Caco-2 (cell line): ENCODE measurements around the gene GUCD1. TPM values are rescaled to one million over a fixed set of nuclear protein-coding genes. Genes with fewer than 3 reads are reported as not detected.
A peak's percentile ranks its signal among the peaks of the same experiment; 100 is the strongest.
"Not testable (repeated sequence)": the region's sequence is repeated elsewhere in the genome, so short reads cannot be mapped to it uniquely, and the experiment has no call there.

Source experiments
- BruUV-seq: library from RNA; stranded (reverse); fragments of 400-500 nt; replicated peaks from 2 replicates; lab custom pipeline; 2021; lab: Mats Ljungman, UMichigan
- CTCF ChIA-PET: fragments of 300-600 bp; sonication (Branson Sonifier 250); formaldehyde crosslinking; loops from one replicate; lab custom pipeline; 2022; ENCODE audit warnings: antibody characterized with exemption; lab: Charles Lee
- POLR2A ChIA-PET: fragments of 300-600 bp; sonication (Branson Sonifier 250); formaldehyde crosslinking; loops from one replicate; lab custom pipeline; 2022; ENCODE audit warnings: antibody characterized with exemption; lab: Charles Lee
- DNase-seq, 2 experiments: peaks; one replicate each; pipeline versions ENCODE4 v3.0.0 to v3.0.0-alpha.2; 2020 to 2022
- H3K27me3 ChIP-seq: replicated peaks from 2 replicates; pipeline ENCODE4 v1.6.0; 2011; ENCODE audit warnings: low read length; ENCODE audit not compliant: control insufficient read depth, insufficient read depth
- H3K36me3 ChIP-seq: 2 replicates; pipeline ENCODE4 v1.5.1; 2011; ENCODE audit warnings: low read length; ENCODE audit not compliant: control insufficient read depth, insufficient read depth
- H3K4me1 ChIP-seq: fragments of 250-450 bp; sonication (Bioruptor Pico); 2 replicates; pipeline ENCODE4 v1.5.1; 2020; ENCODE audit warnings: mild to moderate bottlenecking
- H3K4me3 ChIP-seq: 2 replicates; pipeline ENCODE4 v1.5.1; 2011; ENCODE audit warnings: low read depth, mild to moderate bottlenecking, control low read depth, low read length
- H3K9me3 ChIP-seq: fragments of 250-450 bp; sonication (Bioruptor Pico); 2 replicates; pipeline ENCODE4 v1.5.1; 2020; ENCODE audit warnings: mild to moderate bottlenecking, moderate library complexity
- H3K27ac Mint-ChIP-seq: one replicate; pipeline ENCODE4 v1.8.0; 2022; ENCODE audit warnings: mixed read lengths; ENCODE audit not compliant: unreplicated experiment
- H3K27me3 Mint-ChIP-seq: one replicate; pipeline ENCODE4 v1.8.0; 2022; ENCODE audit warnings: mixed read lengths; ENCODE audit not compliant: insufficient read depth, unreplicated experiment
- H3K36me3 Mint-ChIP-seq: one replicate; pipeline ENCODE4 v1.8.0; 2022; ENCODE audit warnings: mild to moderate bottlenecking, mixed read lengths; ENCODE audit not compliant: insufficient read depth, unreplicated experiment
- H3K4me1 Mint-ChIP-seq: one replicate; pipeline ENCODE4 v1.8.0; 2022; ENCODE audit warnings: low read depth, mixed read lengths; ENCODE audit not compliant: unreplicated experiment
- H3K4me3 Mint-ChIP-seq: one replicate; pipeline ENCODE4 v1.8.0; 2022; ENCODE audit warnings: mild to moderate bottlenecking, moderate library complexity, mixed read lengths; ENCODE audit not compliant: unreplicated experiment
- H3K9me3 Mint-ChIP-seq: one replicate; pipeline ENCODE4 v1.8.0; 2022; ENCODE audit warnings: mixed read lengths; ENCODE audit not compliant: unreplicated experiment
- CTCF ChIP-seq, 2 experiments: fragments of 200-600 bp in 1 of 2; IDR thresholded peaks; 1 replicate in 1 of 2; 2 replicates in 1 of 2; pipeline versions ENCODE4 v1.5.1 to v1.8.0; 2011 to 2022; ENCODE audit warnings: antibody characterized with exemption in 1 of 2, control low read depth in 1 of 2, inconsistent platforms in 1 of 2, low read depth in 1 of 2, low read length in 1 of 2, mild to moderate bottlenecking in 1 of 2, moderate library complexity in 1 of 2; ENCODE audit not compliant: insufficient read depth in 1 of 2, severe bottlenecking in 1 of 2, unreplicated experiment in 1 of 2
- intact Hi-C: fragments of 100-400 bp; cut with micrococcal nuclease; formaldehyde crosslinking; loops from one replicate; pipeline ENCODE4 v1.10.0; 2022; ENCODE audit not compliant: unreplicated experiment
- total RNA-seq: library from RNA; stranded (reverse); gene quantifications from 2 replicates; pipeline ENCODE4 v1.2.3, GENCODE V29; 2022

Gene GUCD1
- total RNA-seq, 1 experiment from 2014 or later, result 127 TPM

GRCh38 chr22:24559471-24559870 is 4.5 kb upstream of the GUCD1 start:
- Mint-ChIP-seq H3K4me3 (no peak overlapping the region), H3K27me3 (no peaks in the 10 kb centered on the region), H3K36me3 (peaks cover 69% of the 10 kb centered on the region), H3K27ac (no peak overlapping the region), H3K9me3 (no peaks in the 10 kb centered on the region), H3K4me1 (peaks cover 23% of the 10 kb centered on the region)
- no peak for DNase-seq
- Histone ChIP-seq H3K27me3 (no peaks in the 10 kb centered on the region), H3K9me3 (no peaks in the 10 kb centered on the region), H3K4me1 (peaks cover 24% of the 10 kb centered on the region), H3K36me3 (peaks cover 4% of the 10 kb centered on the region), H3K4me3 (no peak overlapping the region)
- intact Hi-C loops, result no loop called here
- CTCF ChIA-PET, result interaction anchor here (0.6 kb wide), 1 partner anchor 45 kb away, joined by 3 read pairs; no protein-coding TSS in a partner anchor
- BruUV-seq, result no TSS peak
- POLR2A ChIA-PET, result no interaction called here
- TF ChIP-seq CTCF (IDR thresholded peaks at IDR 0.05; ENCODE audit: insufficient read depth in 1 of 2, low read depth in 1 of 2, low read length in 1 of 2, severe bottlenecking in 1 of 2, unreplicated experiment in 1 of 2), result no peak

GRCh38 chr22:24555165-24556039 is 464 bp upstream of the GUCD1 start, which contains the start of gene SNRPD3:
TSS of gene SNRPD3 (plus strand) at chr22:24555999. CDS start at chr22:24557675, 1,676 bp downstream.
- CTCF ChIA-PET, result interaction anchor here (0.6 to 1.2 kb wide), 10 partner anchors 9 to 1218 kb away, joined by 3 to 13 read pairs (median 4); no protein-coding TSS in a partner anchor
- Mint-ChIP-seq H3K36me3 (peaks cover 55% of the 10 kb centered on the region), H3K4me1 (peaks cover 46% of the 10 kb centered on the region), H3K27ac (peak within 1 kb of the TSS; percentile 99), H3K4me3 (peak within 1 kb of the TSS; percentile 100), H3K9me3 (no peaks in the 10 kb centered on the region), H3K27me3 (no peaks in the 10 kb centered on the region)
- Histone ChIP-seq H3K4me3 (peak within 1 kb of the TSS; percentile 86), H3K4me1 (peaks cover 41% of the 10 kb centered on the region), H3K36me3 (peaks cover 5% of the 10 kb centered on the region), H3K27me3 (no peaks in the 10 kb centered on the region), H3K9me3 (no peaks in the 10 kb centered on the region)
- POLR2A ChIA-PET, result interaction anchor here (0.6 to 1.0 kb wide), 12 partner anchors 16 to 360 kb away, joined by 3 to 8 read pairs (median 6); no protein-coding TSS in a partner anchor
- peak; percentile 19 to 30 for TF ChIP-seq CTCF (IDR thresholded peaks at IDR 0.05; ENCODE audit: insufficient read depth in 1 of 2, low read depth in 1 of 2, low read length in 1 of 2, severe bottlenecking in 1 of 2, unreplicated experiment in 1 of 2)
- BruUV-seq, result no TSS peak
- peak; percentile 97 to 99 for DNase-seq
- intact Hi-C loops, result loop anchor here (1.0 to 2.0 kb wide), 3 partner anchors 23 to 38 kb away; partner anchors contain the start of gene LRRC75B

- ChIA-PET CTCF (interaction anchor here (0.6 kb wide), 1 partner anchor 77 kb away, joined by 6 read pairs; no protein-coding TSS in a partner anchor), POLR2A (interaction anchor here (1.0 kb wide), 1 partner anchor 12 kb away, joined by 3 read pairs; no protein-coding TSS in a partner anchor)
- no peak for DNase-seq
- no peaks in the 10 kb centered on the region for H3K27me3 Mint-ChIP-seq
- intact Hi-C loops, result loop anchor here (2.0 kb wide), 1 partner anchor 29 kb away; no protein-coding TSS in a partner anchor
- H3K4me1 Mint-ChIP-seq, result peaks cover 49% of the 10 kb centered on the region
- peak overlapping the region; percentile 89 for H3K27ac Mint-ChIP-seq
- peaks cover 46% of the 10 kb centered on the region for H3K36me3 Mint-ChIP-seq
- TF ChIP-seq CTCF (IDR thresholded peaks at IDR 0.05; ENCODE audit: insufficient read depth in 1 of 2, low read depth in 1 of 2, low read length in 1 of 2, severe bottlenecking in 1 of 2, unreplicated experiment in 1 of 2), result no peak
- no TSS peak for BruUV-seq
- no peaks in the 10 kb centered on the region for H3K9me3 Mint-ChIP-seq
- no peaks in the 10 kb centered on the region for H3K27me3 ChIP-seq
- peak overlapping the region; percentile 80 for H3K4me3 ChIP-seq
- H3K9me3 ChIP-seq, result no peaks in the 10 kb centered on the region
- H3K4me3 Mint-ChIP-seq, result peak overlapping the region; percentile 100
- peaks cover 5% of the 10 kb centered on the region for H3K36me3 ChIP-seq
- peaks cover 53% of the 10 kb centered on the region for H3K4me1 ChIP-seq
Observed at GRCh38 chr22:24553597-24554312, 1.2 kb downstream of the GUCD1 start.

- H3K4me3 ChIP-seq, H3K36me3 ChIP-seq, H3K9me3 Mint-ChIP-seq, H3K27me3 ChIP-seq, H3K27me3 Mint-ChIP-seq, intact Hi-C loops, DNase-seq, BruUV-seq, H3K9me3 ChIP-seq: not testable (repeated sequence)
- Mint-ChIP-seq H3K4me1 (peaks cover 38% of the 10 kb centered on the region), H3K27ac (peak overlapping the region; percentile 72), H3K4me3 (peak overlapping the region; percentile 100), H3K36me3 (peaks cover 44% of the 10 kb centered on the region)
- H3K4me1 ChIP-seq, result peaks cover 52% of the 10 kb centered on the region
- ChIA-PET CTCF (interaction anchor here (0.6 kb wide), 1 partner anchor 76 kb away, joined by 6 read pairs; no protein-coding TSS in a partner anchor), POLR2A (interaction anchor here (1.0 kb wide), 1 partner anchor 11 kb away, joined by 3 read pairs; no protein-coding TSS in a partner anchor)
Observed at GRCh38 chr22:24552503-24553286, 2.2 kb downstream of the GUCD1 start.
